Prostate gland (tissue), 2 donors: ENCODE results near the gene NEURL1B.

Experiments
- CTCF ChIP-seq, 4 experiments: fragments of 200-600 bp in 2 of 4; fragments of 450-650 bp in 2 of 4; sonication (generic) in 2 of 4; IDR thresholded peaks; 1 replicate in 3 of 4; 2 replicates in 1 of 4; pipeline ENCODE4 v1.5.1; 2016 to 2019; ENCODE audit warnings: antibody characterized with exemption in 4 of 4, mild to moderate bottlenecking in 2 of 4, moderate library complexity in 2 of 4
- POLR2AphosphoS5 ChIP-seq: sonication (generic); formaldehyde crosslinking; IDR thresholded peaks from one replicate; pipeline ENCODE4 v1.6.1; 2017; ENCODE audit warnings: antibody characterized with exemption

GRCh38 chr5:172686111-172686510 lies 45.0 kb downstream of the NEURL1B start:
- TF ChIP-seq CTCF (IDR thresholded peaks at IDR 0.05) (no peak), POLR2AphosphoS5 (no peak)
